CD4-positive, alpha-beta T cell treated with Interleukin-12 subunit alpha and Interleukin-12 subunit beta, for 1 hour (primary cell): Measurements from ENCODE around the gene MEGF10.

ENCODE experiments used
- DNase-seq: peaks from one replicate; pipeline ENCODE4 v3.0.0-alpha.2; 2020

Gene MEGF10

DNA sequence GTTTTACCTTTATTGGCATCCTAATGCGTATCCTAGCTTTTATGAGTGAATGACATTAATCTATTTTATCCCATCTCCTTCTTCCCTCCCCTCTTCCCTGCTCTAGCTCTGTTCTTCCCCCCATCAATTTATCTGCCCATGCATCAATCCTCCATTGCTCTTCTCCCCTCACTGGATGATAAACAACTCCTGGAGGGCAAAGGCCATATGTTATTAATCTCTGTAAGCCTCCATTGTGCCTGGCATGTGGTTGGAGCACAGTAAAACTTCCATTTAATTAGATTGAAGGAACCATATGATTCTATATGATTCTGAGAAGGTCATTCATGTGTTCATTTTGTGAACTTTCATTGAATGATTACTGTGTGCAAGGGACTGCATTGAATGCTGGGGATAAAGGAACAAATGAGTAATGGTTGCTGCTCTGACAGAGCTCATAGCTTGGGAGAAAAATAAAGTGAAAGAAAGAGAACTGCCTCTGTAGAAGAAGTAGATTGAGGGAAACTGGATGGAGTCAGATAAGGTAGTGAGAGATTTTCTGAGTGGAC lies 85.0 kb downstream of the MEGF10 start:
- no peak for DNase-seq

DNA sequence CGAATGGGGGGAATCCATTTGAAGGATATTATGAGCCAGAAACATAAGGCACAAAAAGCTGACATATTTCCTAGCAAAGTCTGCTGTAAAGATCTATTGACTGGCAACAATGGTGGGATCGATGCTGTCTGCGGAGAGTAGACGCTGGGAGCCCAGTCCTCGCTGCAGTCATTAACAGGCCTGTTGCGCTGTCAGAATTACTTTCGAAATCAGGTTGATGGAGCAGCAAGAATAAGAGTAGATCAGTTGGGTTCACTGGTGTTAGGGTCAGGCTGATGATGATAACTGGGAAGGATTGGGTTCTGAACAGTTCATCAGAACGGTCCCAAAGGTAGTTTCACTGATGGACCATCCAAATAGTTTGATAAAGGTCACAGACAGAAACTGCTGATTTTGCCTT lies 87.1 kb downstream of the MEGF10 start:
- DNase-seq, result no peak

DNA sequence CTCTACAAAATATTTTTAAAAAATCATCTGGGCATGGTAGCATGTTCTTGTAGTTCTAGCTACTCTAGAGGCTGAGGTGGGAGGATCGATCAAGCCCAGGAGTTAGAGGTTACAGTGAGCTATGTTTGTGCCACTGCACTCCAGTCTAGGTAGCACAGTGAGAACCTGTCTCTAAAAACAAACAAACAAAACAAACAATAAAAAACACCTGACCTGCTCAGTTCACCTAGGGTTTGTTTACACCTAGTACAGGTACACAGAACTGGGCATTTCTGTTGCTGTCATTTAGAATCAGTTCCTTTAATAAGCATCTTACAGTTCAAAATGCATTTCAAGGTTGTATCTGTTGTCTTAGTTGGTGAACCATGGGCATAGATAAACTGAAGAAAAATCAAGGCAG lies 95.3 kb downstream of the MEGF10 start:
- no peak for DNase-seq

- no peak for DNase-seq
These were observed 96.0 kb downstream of the MEGF10 start for GRCh38 chr5:127386557-127386956.

- DNase-seq, result no peak
These were observed 99.0 kb downstream of the MEGF10 start for GRCh38 chr5:127389601-127390000.

GRCh38 chr5:127392762-127393161 lies 102.2 kb downstream of the MEGF10 start:
- DNase-seq, result no peak

GRCh38 chr5:127396490-127397155 lies 106.0 kb downstream of the MEGF10 start:
- no peak for DNase-seq

DNA sequence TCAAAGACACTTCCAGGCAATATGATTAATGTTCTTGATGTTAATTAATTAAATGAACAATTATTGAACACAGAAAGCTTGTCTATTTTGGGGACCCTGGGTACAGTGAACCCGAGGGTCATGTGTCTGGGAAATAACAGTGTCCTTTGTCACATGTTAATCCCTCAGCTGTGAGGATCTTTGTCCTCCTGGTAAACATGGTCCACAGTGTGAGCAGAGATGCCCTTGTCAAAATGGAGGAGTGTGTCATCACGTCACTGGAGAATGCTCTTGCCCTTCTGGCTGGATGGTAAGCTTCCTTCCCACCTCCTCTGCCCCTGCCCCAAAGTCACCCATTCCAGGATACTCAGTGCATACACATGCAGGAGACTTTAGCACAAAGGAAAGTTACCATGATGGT lies 107.9 kb downstream of the MEGF10 start:
- DNase-seq, result no peak

DNA sequence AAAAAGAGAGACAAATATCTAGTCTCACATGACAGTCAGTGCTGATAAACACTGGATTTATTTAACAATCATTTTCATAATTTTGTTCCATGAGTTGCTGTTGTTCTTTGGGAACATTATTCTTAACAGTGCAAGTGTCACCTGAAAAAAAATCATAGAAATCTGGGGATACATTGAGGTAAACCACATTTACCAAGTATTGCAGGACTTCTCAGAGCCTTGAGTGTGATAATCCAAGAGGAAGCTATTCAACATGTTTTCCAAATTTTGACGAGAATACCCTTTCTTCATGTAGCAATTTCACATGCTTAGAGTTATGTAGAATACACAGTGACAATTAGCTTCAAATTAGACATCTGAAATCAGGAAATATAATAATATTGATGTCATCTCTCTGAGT lies 108.5 kb downstream of the MEGF10 start:
- DNase-seq, result no peak

DNA sequence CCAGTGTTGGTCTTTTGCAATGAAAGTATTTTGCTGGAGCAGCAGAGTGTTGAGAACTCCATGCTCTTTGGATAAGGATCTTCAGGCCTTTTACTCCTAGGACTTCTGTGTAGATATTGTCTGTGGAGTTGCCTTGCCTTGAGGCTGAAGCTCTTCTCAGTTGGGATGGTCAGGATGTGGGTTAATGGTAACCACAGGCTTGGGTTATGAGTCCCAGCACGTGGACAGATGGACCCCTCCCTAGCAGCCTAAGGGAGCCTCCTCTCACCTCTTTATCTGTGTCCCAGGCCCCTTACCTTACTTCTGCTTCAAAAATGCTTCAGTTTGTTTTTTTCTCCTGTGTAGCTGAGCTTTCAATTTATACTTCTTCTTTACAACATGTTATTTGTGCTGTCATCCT lies 109.9 kb downstream of the MEGF10 start:
- no peak for DNase-seq

- DNase-seq, result no peak
These were observed 110.5 kb downstream of the MEGF10 start for GRCh38 chr5:127400946-127401670.

DNA sequence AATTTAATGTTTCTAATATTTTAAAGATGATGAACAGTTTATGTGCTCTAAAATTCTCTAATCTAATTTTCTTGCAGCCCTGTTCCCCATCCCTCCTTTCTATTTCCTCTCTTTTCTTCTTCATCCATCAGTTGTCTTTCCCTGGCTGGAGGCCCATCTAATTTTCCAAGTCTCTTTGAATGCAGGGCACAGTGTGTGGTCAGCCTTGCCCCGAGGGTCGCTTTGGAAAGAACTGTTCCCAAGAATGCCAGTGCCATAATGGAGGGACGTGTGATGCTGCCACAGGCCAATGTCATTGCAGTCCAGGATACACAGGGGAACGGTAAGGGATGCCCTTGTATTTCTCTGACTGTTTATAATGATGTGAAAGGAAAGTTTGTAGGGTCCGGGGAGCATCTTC lies 111.8 kb downstream of the MEGF10 start:
- no peak for DNase-seq

DNA sequence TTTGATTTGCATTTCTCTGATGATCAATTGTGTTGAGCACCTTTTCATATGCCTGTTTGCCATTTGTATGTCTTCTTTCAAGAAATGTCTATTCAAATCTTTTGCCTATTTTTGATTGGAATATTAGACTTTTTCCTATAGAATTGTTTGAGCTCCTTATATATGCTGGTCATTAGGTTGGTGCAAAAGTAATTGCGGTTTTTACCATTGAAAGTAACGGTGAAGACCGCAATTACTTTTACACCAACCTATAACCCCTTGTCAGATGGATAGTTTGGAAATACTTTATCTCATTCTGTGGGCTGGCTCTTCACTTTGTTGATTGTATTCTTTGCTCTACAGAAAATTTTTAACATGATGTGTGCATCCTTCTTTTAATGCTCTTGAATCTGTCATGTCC lies 113.6 kb downstream of the MEGF10 start:
- DNase-seq, result no peak

GRCh38 chr5:127406326-127407121 lies 115.9 kb downstream of the MEGF10 start:
- no peak for DNase-seq

- DNase-seq, result no peak
These were observed 118.8 kb downstream of the MEGF10 start for GRCh38 chr5:127409246-127409917.

GRCh38 chr5:127409921-127410675 lies 119.5 kb downstream of the MEGF10 start:
- DNase-seq, result no peak

DNA sequence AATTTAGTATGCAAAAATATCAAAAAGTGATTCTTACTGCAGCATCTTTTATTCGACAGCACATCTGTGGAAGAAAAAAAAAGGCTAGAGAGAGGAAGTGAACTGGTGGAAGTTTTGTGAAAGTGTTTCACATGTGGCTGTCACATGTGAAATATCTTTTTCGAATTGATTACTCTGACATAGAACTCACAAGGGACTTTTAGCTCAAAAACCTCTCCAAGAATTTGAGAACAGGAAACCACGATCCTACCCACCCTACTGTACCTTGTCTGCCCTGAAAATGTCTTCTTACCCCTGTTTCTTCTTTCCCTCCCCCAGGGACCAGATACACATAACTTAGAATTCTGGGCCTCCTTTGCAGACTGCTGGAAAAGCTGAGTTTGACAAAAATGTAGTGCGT lies 120.4 kb downstream of the MEGF10 start:
- no peak for DNase-seq

DNA sequence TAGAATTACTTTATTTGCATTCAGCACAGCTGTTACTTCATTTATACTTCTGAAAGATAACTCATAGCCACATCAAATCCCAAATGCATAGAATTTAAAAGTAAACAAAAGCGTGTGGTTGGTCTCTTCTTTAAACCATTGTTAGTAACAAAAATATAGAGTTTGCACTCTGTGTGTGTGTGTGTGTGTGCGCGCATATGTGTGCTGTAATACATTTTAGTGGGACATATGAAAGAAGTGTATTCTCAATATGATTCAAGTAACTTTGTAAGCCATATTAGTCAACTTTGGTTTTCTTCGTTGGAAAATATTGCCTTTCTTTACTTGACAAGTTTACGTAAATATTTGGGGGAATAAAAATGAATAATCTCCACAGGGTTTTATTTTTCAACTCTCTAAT lies 120.8 kb downstream of the MEGF10 start:
- no peak for DNase-seq

- no peak for DNase-seq
These were observed 122.1 kb downstream of the MEGF10 start for GRCh38 chr5:127412698-127413097.

DNA sequence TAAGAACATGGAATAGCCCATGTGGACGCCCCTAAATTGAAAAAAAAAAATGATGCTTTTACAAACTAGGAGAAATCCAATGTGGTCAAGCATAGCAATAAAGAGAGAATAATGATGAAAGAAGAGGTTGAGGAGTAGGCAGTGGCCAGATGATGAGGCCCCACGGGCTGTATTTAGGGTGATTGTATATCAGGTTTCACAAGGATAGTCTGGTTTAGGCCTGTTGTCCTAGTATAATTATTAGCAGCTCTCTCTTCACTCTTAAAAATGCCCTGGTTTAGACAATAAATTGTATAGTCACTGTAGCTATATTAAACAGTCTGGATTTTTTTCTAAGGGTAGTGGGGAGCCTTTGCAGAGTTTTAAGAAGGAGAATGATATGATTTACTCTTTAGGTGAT lies 124.4 kb downstream of the MEGF10 start:
- no peak for DNase-seq

GRCh38 chr5:127416906-127417305 lies 126.3 kb downstream of the MEGF10 start:
- DNase-seq, result no peak

GRCh38 chr5:127417528-127417927 lies 126.9 kb downstream of the MEGF10 start:
- no peak for DNase-seq
